Stimulated activated CD4-positive, alpha-beta T cell treated with anti-CD3 and anti-CD28 coated beads, Interleukin-4, amount 100 ng/mL, for 24 hours (primary cell): ENCODE data around the gene PCBD1.

ENCODE experiments used
- DNase-seq: peaks from one replicate; pipeline ENCODE4 v3.0.0-alpha.2; 2020

PCBD1 gene

GRCh38 chr10:70917226-70917625 lies 28.9 kb upstream of the PCBD1 start:
- DNase-seq = no peak

GRCh38 chr10:70916241-70916640 lies 27.9 kb upstream of the PCBD1 start:
- no peak for DNase-seq

GRCh38 chr10:70915806-70916205 lies 27.4 kb upstream of the PCBD1 start:
- DNase-seq = no peak

- DNase-seq = no peak
Measured at GRCh38 chr10:70915206-70915605, 26.8 kb upstream of the PCBD1 start.

DNA sequence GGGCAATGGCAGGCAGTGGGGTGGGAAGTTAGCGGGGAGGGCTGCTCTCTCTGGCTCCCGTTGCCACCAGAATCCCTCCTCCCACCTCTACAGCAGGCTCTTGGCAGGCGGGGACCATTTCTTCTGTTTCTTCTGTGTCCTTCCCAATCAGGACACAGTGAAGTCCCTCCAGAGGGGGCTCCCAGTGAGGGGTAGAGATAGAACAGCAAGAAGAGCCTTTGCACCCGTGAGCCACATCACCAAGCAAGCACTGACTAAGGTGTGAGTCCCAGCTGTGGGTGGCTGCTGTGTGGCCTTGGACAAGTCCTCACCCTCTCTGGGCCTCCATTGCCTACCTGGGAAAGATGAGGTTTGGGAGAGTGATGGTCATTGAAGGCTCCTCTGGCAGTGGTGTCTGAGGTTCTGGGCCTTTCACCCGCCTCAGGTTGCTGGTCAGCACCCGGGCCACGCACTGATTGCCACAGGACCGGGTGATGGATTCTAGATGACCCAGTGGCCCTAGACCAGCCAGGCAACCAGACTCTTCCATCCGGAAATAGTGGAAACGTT lies 26.0 kb upstream of the PCBD1 start:
- DNase-seq = no peak

DNA sequence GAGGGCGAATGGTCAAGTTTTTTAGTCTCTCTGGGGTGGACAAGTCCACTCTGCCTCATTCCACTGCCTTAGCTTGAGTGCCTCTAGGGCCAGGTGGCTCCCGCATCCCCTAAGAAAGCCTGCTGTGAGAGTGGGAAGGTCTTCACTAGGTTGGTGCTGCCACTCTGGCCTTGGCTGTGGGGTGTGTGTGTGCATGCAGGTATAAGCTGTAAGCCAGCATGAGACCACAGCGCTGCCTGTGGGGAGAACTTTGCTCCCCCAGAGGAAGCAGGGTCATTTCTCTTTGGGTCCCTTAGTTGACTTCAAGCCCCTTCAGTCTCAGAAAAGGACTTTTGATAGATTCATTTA lies 25.5 kb upstream of the PCBD1 start:
- no peak for DNase-seq

- no peak for DNase-seq
Measured at GRCh38 chr10:70913191-70913892, 25.0 kb upstream of the PCBD1 start.

DNA sequence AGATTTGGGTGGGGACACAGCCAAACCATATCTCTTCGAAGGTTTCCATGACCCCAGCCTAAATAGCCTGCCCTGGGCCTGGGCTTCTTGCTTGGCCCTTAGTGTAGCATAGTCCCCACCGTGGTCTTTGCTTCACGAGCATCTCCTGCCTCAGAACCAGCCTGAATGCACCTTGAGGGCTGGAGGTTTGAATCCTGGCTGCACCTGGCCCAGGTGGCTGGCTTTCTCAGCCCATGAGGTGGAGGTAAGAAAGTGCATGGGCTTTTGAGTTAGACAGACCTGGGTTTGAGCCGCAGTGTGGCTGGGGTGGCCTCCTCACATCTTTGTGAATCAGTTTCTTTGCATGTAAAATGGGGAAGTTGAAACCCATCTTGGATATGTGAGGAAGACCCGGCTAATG lies 24.2 kb upstream of the PCBD1 start:
- DNase-seq = no peak

- no peak for DNase-seq
Measured at GRCh38 chr10:70911386-70911785, 23.0 kb upstream of the PCBD1 start.

DNA sequence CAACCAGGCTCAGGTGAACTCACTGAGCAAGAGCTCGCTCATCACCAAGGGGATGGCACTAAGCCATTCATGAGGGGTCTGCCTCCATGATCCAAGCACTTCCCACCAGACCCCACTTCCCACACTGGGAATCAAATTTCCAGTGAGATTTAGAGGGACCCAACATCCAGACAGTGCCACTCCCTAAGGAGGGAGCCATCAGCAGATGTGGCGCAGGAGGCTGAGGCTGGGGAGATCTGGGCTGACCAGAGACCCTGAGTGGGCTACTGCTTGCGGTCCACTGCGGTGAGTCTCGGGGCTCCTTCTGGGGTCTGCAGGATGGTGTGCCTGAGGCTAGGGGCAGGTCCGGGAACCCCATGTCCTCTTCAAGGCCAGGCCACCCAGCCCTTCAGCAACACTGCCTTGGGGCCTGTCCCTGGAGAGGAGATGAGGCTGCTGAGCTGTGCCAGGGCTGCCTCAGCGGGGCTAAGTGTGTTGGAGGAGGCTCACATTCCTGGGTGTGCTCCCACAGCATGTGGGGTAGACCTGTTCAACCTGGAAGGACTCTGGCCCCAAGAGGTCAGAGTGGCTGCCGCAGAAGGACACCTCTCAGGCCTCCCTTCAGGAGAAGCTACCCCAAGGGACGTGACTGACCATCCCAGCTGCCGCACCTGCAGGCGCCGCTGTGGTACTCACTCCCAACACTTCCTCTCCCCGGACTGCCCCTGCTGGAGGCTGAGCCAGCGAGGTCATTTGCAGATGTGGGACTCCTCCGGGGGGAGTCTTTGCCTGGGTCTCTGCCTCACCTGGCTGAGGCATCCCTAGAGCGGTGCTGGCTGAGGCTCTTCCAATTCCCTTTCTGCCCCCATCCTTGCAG lies 22.3 kb upstream of the PCBD1 start:
- DNase-seq = no peak

- no peak for DNase-seq
Measured at GRCh38 chr10:70909326-70909935, 21.1 kb upstream of the PCBD1 start.

- no peak for DNase-seq
Measured at GRCh38 chr10:70908406-70909296, 20.3 kb upstream of the PCBD1 start.

DNA sequence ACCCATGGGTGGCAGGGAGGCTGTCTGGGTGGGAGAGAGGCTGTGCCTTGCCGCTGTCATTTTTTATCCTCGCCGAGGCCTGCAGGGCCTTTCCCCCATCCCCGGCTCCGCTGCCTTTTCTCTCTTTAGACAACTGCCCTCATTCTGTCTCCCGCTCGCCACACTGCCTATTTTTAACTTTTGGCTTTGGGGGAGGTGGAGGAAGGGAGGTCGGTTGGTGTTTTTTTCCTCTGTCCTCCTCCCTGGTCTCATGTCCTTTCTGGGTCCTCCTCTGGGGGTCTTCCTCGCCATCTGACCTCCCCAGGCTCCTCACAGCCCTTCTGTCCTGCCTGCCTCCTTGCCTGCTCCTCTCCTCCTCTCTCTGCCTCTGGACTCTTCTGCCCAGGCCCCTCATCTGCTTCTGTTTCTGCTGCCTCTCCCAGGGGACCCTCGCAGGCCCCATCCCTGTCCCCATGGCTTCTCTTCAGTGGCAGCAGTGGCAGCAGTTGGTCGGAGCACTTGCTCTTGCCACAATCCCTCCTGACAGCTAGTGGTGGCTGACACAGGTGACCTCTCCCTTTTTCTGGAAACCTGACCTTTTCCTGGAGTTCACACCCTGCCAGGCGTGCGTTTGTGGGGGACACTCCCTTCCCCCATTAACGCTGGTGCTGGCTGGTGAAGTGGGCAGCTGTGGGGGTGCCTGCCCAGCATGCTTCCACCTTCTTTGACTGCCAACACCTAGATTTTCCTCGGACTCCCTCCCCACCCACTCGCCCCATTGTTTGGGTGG lies 19.5 kb upstream of the PCBD1 start:
- DNase-seq = no peak

GRCh38 chr10:70906953-70907636 lies 18.7 kb upstream of the PCBD1 start:
- DNase-seq = no peak

DNA sequence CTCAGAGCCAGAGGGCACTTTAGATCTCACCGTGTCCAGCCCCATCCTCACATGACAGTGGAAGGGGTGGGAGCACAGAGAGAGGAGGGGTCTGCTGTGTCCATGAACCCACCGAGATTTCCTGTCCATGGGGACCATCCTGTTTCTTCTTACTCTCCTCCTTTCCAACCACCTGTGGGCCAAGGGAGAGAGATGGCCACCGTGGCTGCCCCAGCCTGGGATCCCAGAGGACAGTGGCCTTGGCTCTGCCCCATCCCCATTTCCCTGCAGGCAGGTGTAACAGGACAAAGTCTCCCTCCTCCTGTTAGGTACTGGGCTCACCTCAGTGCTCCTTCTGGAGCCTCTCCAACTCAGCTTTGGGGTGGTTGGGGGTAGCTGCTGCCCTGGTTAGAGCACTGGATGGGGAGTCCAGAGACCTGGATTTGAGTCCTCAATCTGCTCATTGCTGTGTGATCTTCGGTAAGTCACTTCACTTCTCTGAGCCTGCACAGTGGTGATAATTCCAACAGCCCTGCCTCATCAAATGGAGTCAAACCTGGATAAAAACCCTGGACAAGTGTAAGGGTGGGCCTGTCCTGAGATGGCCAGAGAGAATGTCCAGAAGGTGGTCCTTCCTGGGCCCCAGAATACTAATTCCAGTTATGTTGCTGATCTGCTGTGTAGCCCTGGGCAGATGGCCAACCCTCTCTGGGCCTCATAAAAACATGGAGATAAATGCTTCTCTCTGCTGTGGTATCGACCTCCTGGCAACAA lies 17.8 kb upstream of the PCBD1 start:
- no peak for DNase-seq

GRCh38 chr10:70905071-70906021 lies 17.0 kb upstream of the PCBD1 start:
- no peak for DNase-seq

DNA sequence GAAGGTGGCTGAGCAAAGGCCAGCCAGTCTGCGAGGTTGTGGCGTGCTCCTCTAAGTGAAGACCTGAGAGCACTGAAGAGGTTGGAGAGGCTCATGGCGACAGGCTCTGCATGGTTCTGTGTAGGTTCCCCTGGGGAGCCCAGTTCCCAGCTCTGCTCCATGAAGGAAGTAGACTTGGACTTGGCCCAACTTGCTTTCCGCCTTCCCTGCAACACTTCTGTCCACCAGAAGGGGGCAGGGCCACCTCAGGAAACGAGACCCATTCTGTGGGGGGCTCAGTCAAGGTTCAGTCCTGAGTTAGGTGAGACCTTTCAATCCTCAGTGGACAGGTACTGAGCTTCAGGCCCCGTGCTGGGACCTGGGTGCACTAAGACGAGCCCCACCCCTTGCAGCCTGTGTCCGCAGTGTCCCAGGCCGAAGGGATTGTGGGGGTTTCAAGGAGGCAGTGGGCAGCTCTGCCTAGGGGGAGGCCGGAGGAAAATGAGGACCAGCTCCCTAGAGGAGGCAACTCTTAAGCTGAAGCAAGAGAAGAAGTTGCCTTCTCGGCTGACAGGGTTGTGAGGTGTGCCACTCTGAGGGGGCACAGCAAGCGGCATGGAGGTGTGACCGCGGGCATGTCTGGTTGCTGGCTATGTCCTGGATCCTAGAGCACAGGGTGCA lies 15.0 kb upstream of the PCBD1 start:
- peak; percentile 24 for DNase-seq

DNA sequence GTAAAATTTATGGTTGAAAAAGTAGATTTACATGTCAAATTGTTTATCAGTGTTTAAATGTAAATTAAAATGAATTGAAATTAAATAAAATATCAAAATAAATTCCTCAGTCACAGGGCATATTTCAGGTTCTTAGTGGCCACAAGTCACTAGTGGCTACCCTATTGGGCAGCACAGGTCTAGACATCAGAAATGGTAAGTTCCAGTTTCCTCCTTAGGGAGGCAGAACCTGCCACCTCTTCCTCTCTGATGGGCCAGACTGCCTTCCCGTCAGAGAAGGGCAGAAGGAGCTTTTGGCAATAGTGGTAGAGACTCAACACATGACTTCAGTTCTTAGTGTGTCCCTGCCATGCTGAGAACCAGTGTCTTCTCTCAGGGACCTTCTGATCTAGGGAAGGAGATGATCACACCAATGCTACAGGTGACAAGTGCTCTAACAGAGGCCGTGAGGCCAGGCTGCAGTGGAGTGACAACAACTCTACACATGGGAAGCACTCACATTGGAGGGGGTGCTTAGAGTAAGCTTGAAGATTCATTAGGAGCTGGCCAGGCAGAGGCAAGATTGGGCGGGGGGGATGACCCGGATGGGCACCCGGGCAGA lies 14.4 kb upstream of the PCBD1 start:
- no peak for DNase-seq
